ENCODE measurements around the gene SLC9C1. TPM values are rescaled to one million over a fixed set of nuclear protein-coding genes. Genes with fewer than 3 reads are reported as not detected.
"Not testable (repeated sequence)": the region's sequence is repeated elsewhere in the genome, so short reads cannot be mapped to it uniquely, and the experiment has no call there.

SLC9C1 gene
- polyA plus RNA-seq, 1 experiment: not detected

GRCh38 chr3:112200317-112200666 lies 93.7 kb downstream of the SLC9C1 start:
- H3K27me3 ChIP-seq (ENCODE audit: control insufficient read depth, insufficient read depth, low read length): no peaks in the 10 kb centered on the region
- no peak overlapping the region for H3K4me3 ChIP-seq (ENCODE audit: low read depth, low read length)
- ChIA-PET CTCF (no interaction called here), POLR2A (no interaction called here)
- no peak for TF ChIP-seq CTCF (IDR thresholded peaks at IDR 0.05; ENCODE audit: insufficient read depth, low read depth, low read length)
- DNase-seq (ENCODE audit: low read depth): no peak
- H3K36me3 ChIP-seq (ENCODE audit: control insufficient read depth, insufficient read depth, low read length): no peaks in the 10 kb centered on the region

- POLR2A ChIA-PET: no interaction called here
- CTCF ChIA-PET: no interaction called here
- H3K36me3 ChIP-seq (ENCODE audit: control insufficient read depth, insufficient read depth, low read length): no peaks in the 10 kb centered on the region
- H3K4me3 ChIP-seq (ENCODE audit: low read depth, low read length): no peak overlapping the region
- no peaks in the 10 kb centered on the region for H3K27me3 ChIP-seq (ENCODE audit: control insufficient read depth, insufficient read depth, low read length)
- TF ChIP-seq CTCF (IDR thresholded peaks at IDR 0.05; ENCODE audit: insufficient read depth, low read depth, low read length): no peak
- DNase-seq (ENCODE audit: low read depth): peak; percentile 4
Observed at GRCh38 chr3:112199622-112200316, 94.2 kb downstream of the SLC9C1 start.

GRCh38 chr3:112197131-112197530 lies 96.9 kb downstream of the SLC9C1 start:
- H3K36me3 ChIP-seq (ENCODE audit: control insufficient read depth, insufficient read depth, low read length): no peaks in the 10 kb centered on the region
- H3K27me3 ChIP-seq (ENCODE audit: control insufficient read depth, insufficient read depth, low read length): no peaks in the 10 kb centered on the region
- TF ChIP-seq CTCF (IDR thresholded peaks at IDR 0.05; ENCODE audit: insufficient read depth, low read depth, low read length): no peak
- POLR2A ChIA-PET: no interaction called here
- CTCF ChIA-PET: no interaction called here
- no peak for DNase-seq (ENCODE audit: low read depth)
- no peak overlapping the region for H3K4me3 ChIP-seq (ENCODE audit: low read depth, low read length)

GRCh38 chr3:112187300-112187699 lies 106.7 kb downstream of the SLC9C1 start:
- H3K4me3 ChIP-seq (ENCODE audit: low read depth, low read length): no peak overlapping the region
- ChIA-PET POLR2A (no interaction called here), CTCF (interaction anchor here (0.8 to 1.1 kb wide), 2 partner anchors 106 kb away, joined by 3 read pairs; no protein-coding TSS in a partner anchor)
- DNase-seq (ENCODE audit: low read depth): no peak
- H3K36me3 ChIP-seq (ENCODE audit: control insufficient read depth, insufficient read depth, low read length): no peaks in the 10 kb centered on the region
- TF ChIP-seq CTCF (IDR thresholded peaks at IDR 0.05; ENCODE audit: insufficient read depth, low read depth, low read length): no peak
- no peaks in the 10 kb centered on the region for H3K27me3 ChIP-seq (ENCODE audit: control insufficient read depth, insufficient read depth, low read length)

- H3K4me3 ChIP-seq (ENCODE audit: low read depth, low read length); POLR2A ChIA-PET; CTCF ChIA-PET; H3K36me3 ChIP-seq (ENCODE audit: control insufficient read depth, insufficient read depth, low read length); H3K27me3 ChIP-seq (ENCODE audit: control insufficient read depth, insufficient read depth, low read length); DNase-seq (ENCODE audit: low read depth): not testable (repeated sequence)
Observed at GRCh38 chr3:112185423-112186035, 108.5 kb downstream of the SLC9C1 start.

- TF ChIP-seq CTCF (IDR thresholded peaks at IDR 0.05; ENCODE audit: insufficient read depth, low read depth, low read length): no peak
- no peaks in the 10 kb centered on the region for H3K27me3 ChIP-seq (ENCODE audit: control insufficient read depth, insufficient read depth, low read length)
- CTCF ChIA-PET: no interaction called here
- POLR2A ChIA-PET: no interaction called here
- no peak for DNase-seq (ENCODE audit: low read depth)
- no peaks in the 10 kb centered on the region for H3K36me3 ChIP-seq (ENCODE audit: control insufficient read depth, insufficient read depth, low read length)
- H3K4me3 ChIP-seq (ENCODE audit: low read depth, low read length): no peak overlapping the region
Observed at GRCh38 chr3:112175646-112176045, 118.4 kb downstream of the SLC9C1 start.

All from BJ (cell line).